OCI-LY3 (cell line): Measurements from ENCODE around the gene EPPIN.
"Not testable (repeated sequence)": the region's sequence is repeated elsewhere in the genome, so short reads cannot be mapped to it uniquely, and the experiment has no call there.

Experiments
- H2AFZ ChIP-seq: fragments of 200-600, 300-600 bp; shearing (Covaris generic); 2 replicates; pipeline ENCODE4 v1.6.0; 2014; ENCODE audit warnings: antibody characterized with exemption, low read depth, low read length
- H3K27ac ChIP-seq: fragments of 200-600, 300-600 bp; sonication (generic); 2 replicates; pipeline ENCODE4 v1.5.1; 2014; ENCODE audit warnings: mild to moderate bottlenecking, low read length, moderate library complexity, mixed read lengths
- H3K27me3 ChIP-seq: fragments of 200-600, 300-600 bp; sonication (generic); 2 replicates; pipeline ENCODE4 v1.6.1; 2014; ENCODE audit warnings: low read depth, low read length, mixed read lengths
- H3K36me3 ChIP-seq: fragments of 200-600, 300-600 bp; sonication (generic); replicated peaks from 2 replicates; pipeline ENCODE3; 2014; ENCODE audit warnings: low read depth, low read length, mixed read lengths
- H3K4me1 ChIP-seq: fragments of 300-600, 200-600 bp; sonication (generic); 2 replicates; pipeline ENCODE4 v1.6.1; 2014; ENCODE audit warnings: low read length, mixed read lengths
- H3K4me2 ChIP-seq: fragments of 200-600, 300-600 bp; sonication (generic); 2 replicates; pipeline ENCODE4 v1.6.1; 2014; ENCODE audit warnings: low read length, mixed read lengths
- H3K4me3 ChIP-seq: fragments of 300-600, 200-600 bp; sonication (generic); 2 replicates; pipeline ENCODE4 v1.5.1; 2014; ENCODE audit warnings: antibody characterized with exemption, mild to moderate bottlenecking, low read length, moderate library complexity
- H3K79me2 ChIP-seq: fragments of 300-600, 200-600 bp; shearing (Covaris generic); 2 replicates; pipeline ENCODE4 v1.6.1; 2014; ENCODE audit warnings: mild to moderate bottlenecking, low read length, mixed read lengths
- H3K9ac ChIP-seq: fragments of 300-600, 200-600 bp; shearing (Covaris generic); 2 replicates; pipeline ENCODE4 v1.6.0; 2014; ENCODE audit warnings: mild to moderate bottlenecking, low read length, moderate library complexity
- H3K9me3 ChIP-seq: fragments of 200-600, 300-600 bp; shearing (Covaris generic); 2 replicates; pipeline ENCODE4 v1.6.1; 2014; ENCODE audit warnings: low read length, mixed read lengths; ENCODE audit not compliant: insufficient read depth
- H4K20me1 ChIP-seq: fragments of 200-600, 300-600 bp; sonication (generic); 2 replicates; pipeline ENCODE4 v1.6.1; 2016; ENCODE audit warnings: low read length, mixed read lengths; ENCODE audit not compliant: insufficient read depth
- CTCF ChIP-seq: fragments of 200-600, 300-600 bp; sonication (generic); IDR thresholded peaks from 2 replicates; pipeline ENCODE4 v1.5.1; 2014; ENCODE audit warnings: antibody characterized with exemption, low read length, low read depth
- EZH2phosphoT487 ChIP-seq: fragments of 200-600 bp; shearing (Covaris generic); IDR thresholded peaks from 2 replicates; pipeline ENCODE4 v1.6.1; 2018; ENCODE audit warnings: antibody characterized with exemption, mixed run types, low read depth

Gene EPPIN

GRCh38 chr20:45575931-45576330, 28.7 kb upstream of the EPPIN start:
- no peaks in the 10 kb centered on the region for H3K9me3 ChIP-seq
- H3K27ac ChIP-seq: no peak overlapping the region
- H3K4me3 ChIP-seq: no peak overlapping the region
- H3K4me1 ChIP-seq: no peaks in the 10 kb centered on the region
- H3K36me3 ChIP-seq: no peaks in the 10 kb centered on the region
- TF ChIP-seq EZH2phosphoT487: no peak
- TF ChIP-seq CTCF: no peak
- H3K4me2 ChIP-seq: no peak overlapping the region
- H3K79me2 ChIP-seq: no peaks in the 10 kb centered on the region
- no peak overlapping the region for H3K9ac ChIP-seq
- H4K20me1 ChIP-seq: no peaks in the 10 kb centered on the region
- peaks cover 34% of the 10 kb centered on the region for H3K27me3 ChIP-seq
- no peak overlapping the region for H2AFZ ChIP-seq

DNA sequence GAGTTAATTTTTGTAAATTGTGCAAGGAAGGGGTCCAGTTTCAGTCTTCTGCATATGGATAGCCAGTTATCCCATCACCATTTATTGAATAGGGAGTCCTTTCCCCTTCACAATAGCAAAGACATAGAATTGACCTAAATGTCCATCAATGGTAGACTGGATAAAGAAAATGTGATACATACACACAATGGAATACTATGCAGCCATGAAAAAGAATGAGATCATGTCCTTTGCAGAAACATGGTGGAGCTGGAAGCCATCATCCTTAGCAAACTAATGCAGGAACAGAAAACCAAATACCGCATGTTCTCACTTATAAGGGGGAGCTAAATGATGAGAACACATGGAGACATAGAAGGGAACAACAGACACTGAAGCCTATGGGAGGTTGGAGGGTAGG, 22.4 kb upstream of the EPPIN start:
- not testable (repeated sequence) for H3K9me3 ChIP-seq, H4K20me1 ChIP-seq, H3K79me2 ChIP-seq, H3K4me1 ChIP-seq, H3K4me3 ChIP-seq, H3K4me2 ChIP-seq, H3K9ac ChIP-seq, H3K36me3 ChIP-seq, H3K27ac ChIP-seq, H2AFZ ChIP-seq
- H3K27me3 ChIP-seq: peaks cover 50% of the 10 kb centered on the region

DNA sequence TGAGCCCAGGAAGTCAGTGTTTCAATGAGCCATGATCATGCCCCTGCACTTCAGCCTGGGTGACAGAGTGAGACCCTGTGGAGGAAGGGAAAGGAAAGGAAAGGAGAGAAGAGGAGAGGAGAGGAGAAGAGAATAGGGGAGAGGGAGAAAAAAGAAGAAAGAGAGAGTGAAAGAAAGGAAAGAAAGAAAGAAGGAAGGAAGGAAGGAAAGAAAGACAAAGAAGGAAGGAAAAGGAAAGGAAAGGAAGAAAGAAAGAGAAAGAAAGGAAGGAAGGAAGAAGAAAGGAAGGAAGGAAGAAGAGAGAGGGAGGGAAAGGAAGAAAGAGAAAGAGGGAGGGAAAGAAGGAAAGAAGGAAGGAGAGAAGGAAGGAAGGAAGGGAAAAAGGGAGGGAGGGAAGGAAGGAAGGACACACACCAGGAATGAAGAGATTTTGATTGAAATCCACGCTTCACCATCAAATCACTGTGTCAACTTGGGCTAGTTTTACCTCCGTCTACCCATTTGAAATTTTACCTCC, 17.6 kb upstream of the EPPIN start:
- peaks cover 68% of the 10 kb centered on the region for H3K27me3 ChIP-seq
- H2AFZ ChIP-seq: no peak overlapping the region
- H3K79me2 ChIP-seq: no peaks in the 10 kb centered on the region
- H3K4me3 ChIP-seq: no peak overlapping the region
- no peaks in the 10 kb centered on the region for H4K20me1 ChIP-seq
- no peaks in the 10 kb centered on the region for H3K4me1 ChIP-seq
- H3K9ac ChIP-seq: no peak overlapping the region
- no peak overlapping the region for H3K27ac ChIP-seq
- no peaks in the 10 kb centered on the region for H3K36me3 ChIP-seq
- H3K4me2 ChIP-seq: no peak overlapping the region
- TF ChIP-seq CTCF (no peak), EZH2phosphoT487 (no peak)
- H3K9me3 ChIP-seq: no peaks in the 10 kb centered on the region

- no peak overlapping the region for H3K9ac ChIP-seq
- no peaks in the 10 kb centered on the region for H3K36me3 ChIP-seq
- peaks cover 60% of the 10 kb centered on the region for H3K27me3 ChIP-seq
- H3K79me2 ChIP-seq: no peaks in the 10 kb centered on the region
- peaks cover 6% of the 10 kb centered on the region for H3K4me1 ChIP-seq
- no peak overlapping the region for H3K27ac ChIP-seq
- H2AFZ ChIP-seq: no peak overlapping the region
- H3K4me2 ChIP-seq: no peak overlapping the region
- H3K4me3 ChIP-seq: no peak overlapping the region
- H3K9me3 ChIP-seq: no peaks in the 10 kb centered on the region
- H4K20me1 ChIP-seq: 0 out of 2 replicates have a peak, but pooled peaks cover 3% of the 10 kb centered on the region
- no peak for TF ChIP-seq CTCF
- no peak for TF ChIP-seq EZH2phosphoT487
Observed at GRCh38 chr20:45555198-45555597, 8.0 kb upstream of the EPPIN start.

GRCh38 chr20:45552456-45552855, 5.3 kb upstream of the EPPIN start:
- Histone ChIP-seq H4K20me1 (no peaks in the 10 kb centered on the region), H3K4me3 (no peak overlapping the region), H3K79me2 (no peaks in the 10 kb centered on the region), H2AFZ (no peak overlapping the region), H3K4me1 (peaks cover 6% of the 10 kb centered on the region), H3K27me3 (peaks cover 57% of the 10 kb centered on the region), H3K9ac (no peak overlapping the region), H3K36me3 (no peaks in the 10 kb centered on the region), H3K4me2 (no peak overlapping the region), H3K9me3 (no peaks in the 10 kb centered on the region), H3K27ac (no peak overlapping the region)
- TF ChIP-seq EZH2phosphoT487 (no peak), CTCF (no peak)
